ENCODE results near the gene CBLN2.

CBLN2 gene

GRCh38 chr18:72544092-72544886, at the start of gene CBLN2:
TSS of gene CBLN2 (minus strand) at chr18:72544342. CDS start at chr18:72542160, 2,182 bp downstream.
- peak; percentile 65 for DNase-seq

DNA sequence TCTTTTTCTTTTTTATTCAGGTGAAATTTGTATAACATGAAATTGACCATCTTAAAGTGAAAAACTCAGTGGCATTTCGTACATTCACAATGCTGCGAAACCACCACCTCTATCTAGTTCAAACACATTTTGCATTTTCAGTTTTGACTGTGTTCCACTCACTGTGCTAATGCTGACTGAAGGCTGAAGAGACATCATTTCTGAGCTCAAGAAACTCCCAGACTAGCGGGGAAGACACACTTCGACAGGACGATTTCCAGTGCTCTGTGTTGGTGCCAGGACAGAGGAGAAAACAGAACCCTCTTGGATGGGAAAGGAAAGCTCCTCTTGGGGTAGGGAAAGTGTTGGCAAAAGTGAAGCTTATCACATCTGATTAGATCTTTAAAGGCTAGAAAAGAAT, 44.2 kb upstream of the CBLN2 start:
- DNase-seq: no peak

DNA sequence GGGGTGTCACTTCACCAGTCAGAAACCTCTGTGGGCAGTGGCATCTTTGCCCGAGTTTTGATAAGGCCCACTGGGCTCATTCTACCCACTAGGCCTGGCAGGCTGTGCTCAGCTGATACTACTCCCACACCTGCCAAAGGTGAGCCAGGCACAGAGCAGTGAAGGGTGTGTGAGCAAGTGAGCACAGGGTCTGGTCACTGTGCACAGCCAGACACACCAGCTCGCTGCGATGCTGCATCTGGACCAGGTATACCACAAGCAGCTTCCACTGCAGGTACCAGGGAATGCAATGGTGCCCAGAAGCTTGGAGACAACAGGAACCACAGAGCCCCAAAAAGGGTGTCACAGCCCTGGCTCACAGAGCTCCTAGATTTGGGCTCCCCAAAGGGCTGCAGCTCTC, 40.6 kb upstream of the CBLN2 start:
- DNase-seq: no peak

DNA sequence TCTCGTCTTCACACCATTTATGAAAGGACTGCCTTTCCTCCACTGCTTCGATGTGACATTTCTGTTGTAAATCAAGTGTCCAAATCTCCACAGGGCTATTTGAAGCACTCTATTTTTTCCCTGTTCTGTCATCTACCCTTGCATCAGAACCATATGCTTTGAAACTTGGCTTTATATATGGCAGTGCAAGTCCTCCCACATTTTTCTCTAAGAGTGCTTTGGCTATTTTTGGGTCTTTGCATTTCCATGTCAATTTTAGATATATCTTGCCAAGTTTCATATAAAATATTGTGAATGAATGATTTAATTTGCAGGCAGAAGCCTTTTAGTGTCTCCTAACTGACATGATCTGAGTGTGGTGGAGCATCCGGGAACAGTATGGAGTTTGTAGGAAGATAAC, 37.8 kb upstream of the CBLN2 start:
- DNase-seq: no peak

- DNase-seq: no peak
These were observed 28.8 kb upstream of the CBLN2 start for GRCh38 chr18:72572896-72573295.

DNA sequence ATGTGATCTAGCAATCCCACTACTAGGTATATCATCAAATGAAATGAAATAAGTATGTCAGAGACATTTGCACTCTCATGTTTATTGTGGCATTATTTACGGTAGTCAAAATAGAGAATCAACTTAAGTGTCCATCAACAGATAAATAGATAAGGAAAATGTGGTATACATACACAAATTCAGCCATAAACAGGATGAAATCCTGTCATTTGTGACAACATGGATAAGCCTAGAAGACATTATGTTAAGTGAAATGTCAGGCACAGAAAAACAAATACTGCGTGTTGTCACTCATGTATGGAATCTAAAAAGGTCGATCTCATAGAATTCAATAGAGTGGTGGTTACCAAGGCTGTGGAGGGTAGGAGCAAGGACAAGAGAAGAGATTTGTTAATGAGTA, 22.1 kb upstream of the CBLN2 start:
- DNase-seq: no peak

DNA sequence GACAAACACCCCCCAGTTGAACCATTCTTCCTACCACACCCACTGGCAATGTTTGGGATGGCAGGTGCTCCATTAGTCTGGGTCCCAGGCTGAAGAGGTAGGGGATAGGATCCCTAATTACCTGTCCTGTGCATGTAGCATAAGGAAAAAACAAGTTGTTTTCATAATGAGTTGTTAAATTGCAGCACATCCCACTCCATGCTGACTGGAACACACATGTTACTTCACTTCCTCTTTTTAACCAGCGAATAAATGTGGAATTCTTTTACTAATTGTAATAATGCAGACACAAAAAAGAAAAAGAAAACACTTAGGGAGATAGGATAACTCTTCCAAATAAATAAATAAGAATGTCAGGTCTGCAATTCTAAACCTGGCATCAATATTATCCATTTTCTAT, 11.8 kb upstream of the CBLN2 start:
- DNase-seq: no peak

- no peak for DNase-seq
These were observed 11.0 kb upstream of the CBLN2 start for GRCh38 chr18:72555101-72555500.

GRCh38 chr18:72543357-72544055, 636 bp downstream of the CBLN2 start:
- no peak for DNase-seq

GRCh38 chr18:72542984-72543356, 1.2 kb downstream of the CBLN2 start:
- DNase-seq: no peak

- no peak for DNase-seq
These were observed 1.8 kb downstream of the CBLN2 start for GRCh38 chr18:72542342-72542741.

DNA sequence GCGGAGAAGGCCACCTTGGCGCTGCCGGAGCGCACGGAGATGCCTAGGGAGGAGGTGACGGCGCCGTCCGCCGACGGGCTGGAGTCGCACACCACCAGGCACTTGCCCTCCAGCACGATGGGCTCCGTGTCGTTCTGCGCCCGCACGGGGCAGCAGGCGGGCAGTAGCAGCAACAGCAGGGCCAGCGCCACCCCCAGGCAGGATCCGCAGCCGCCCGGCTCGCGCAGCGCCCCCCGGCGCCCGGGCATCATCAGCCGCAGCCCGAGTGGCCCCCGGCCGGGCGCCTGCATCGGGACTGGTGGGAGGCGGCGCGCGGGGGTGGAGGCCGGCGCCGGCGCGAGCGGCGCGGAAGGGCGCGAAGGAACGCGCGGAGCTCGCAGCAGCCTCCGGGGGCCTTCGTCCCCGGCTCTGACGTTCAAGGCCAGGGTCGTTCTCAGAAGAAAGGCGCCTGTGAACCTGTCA, 2.2 kb downstream of the CBLN2 start:
- DNase-seq: no peak

- DNase-seq: no peak
These were observed 4.2 kb downstream of the CBLN2 start for GRCh38 chr18:72539901-72540300.

DNA sequence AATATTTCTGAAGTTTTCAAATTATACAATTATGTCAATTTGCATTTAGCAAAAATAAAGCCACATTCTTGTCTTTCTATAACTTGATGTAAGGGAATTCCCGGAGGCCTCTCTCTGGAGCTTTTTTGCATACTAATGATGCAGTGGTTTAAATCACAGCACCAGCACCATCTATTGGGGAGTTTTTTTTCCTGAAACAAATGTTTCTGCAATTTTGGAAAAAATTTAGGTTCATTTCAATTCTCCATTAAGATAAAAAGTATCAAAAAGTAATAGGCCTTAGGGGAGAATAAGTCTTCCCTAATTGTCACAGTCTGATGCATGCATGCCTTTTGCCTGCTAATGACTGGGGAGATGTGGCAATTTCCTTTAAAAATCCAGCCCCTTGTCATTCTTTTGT, 13.5 kb downstream of the CBLN2 start:
- no peak for DNase-seq

- DNase-seq: no peak
These were observed 39.3 kb downstream of the CBLN2 start for GRCh38 chr18:72504866-72505265.

- no peak for DNase-seq
These were observed 41.3 kb downstream of the CBLN2 start for GRCh38 chr18:72502671-72503431.

- DNase-seq: no peak
These were observed 51.6 kb downstream of the CBLN2 start for GRCh38 chr18:72492497-72492896.

Data from activated CD8-positive, alpha-beta memory T cell treated with anti-CD3 and anti-CD28 coated beads for 24 hours (primary cell).